Vagina (tissue), 2 donors: ENCODE results near the gene KLRC1.

Experiments used
- POLR2AphosphoS5 ChIP-seq, 2 donors: sonication (generic); formaldehyde crosslinking; IDR thresholded peaks; one replicate each; pipeline ENCODE4 v1.9.0; 2017; ENCODE audit warnings: antibody characterized with exemption in 2 of 2, mild to moderate bottlenecking in 2 of 2, low read depth in 1 of 2; ENCODE audit not compliant: insufficient read depth in 1 of 2
- TF ChIP-seq, protein P1 (sequence below), 3 experiments: fragments of 450-650 bp in 2 of 3; fragments of 200-600 bp in 1 of 3; sonication (generic) in 1 of 3; IDR thresholded peaks; one replicate each; pipeline ENCODE4 v1.5.1; 2017 to 2019; ENCODE audit warnings: antibody characterized with exemption in 3 of 3, mild to moderate bottlenecking in 2 of 3, moderate library complexity in 2 of 3

DNA sequence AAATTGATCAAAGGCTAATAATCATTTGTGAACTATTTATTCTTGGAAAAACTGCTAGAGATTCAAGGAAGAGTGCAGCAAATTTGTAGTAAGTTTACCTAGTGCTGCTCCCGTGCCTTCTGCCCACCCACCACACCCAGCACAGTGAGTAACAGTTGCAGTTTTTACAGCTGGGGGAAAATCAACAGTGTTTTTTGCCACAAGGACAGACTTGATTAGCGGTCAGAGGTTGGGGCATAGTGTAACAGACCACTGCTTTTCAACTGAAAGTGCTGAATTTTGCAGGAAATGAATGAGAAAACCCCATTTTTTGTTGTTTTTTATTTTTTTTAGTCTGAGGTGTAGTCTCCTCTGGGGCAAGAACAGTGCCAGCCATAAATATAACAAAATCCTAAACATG, 55.9 kb downstream of the KLRC1 start:
- TF ChIP-seq, protein P1, sequence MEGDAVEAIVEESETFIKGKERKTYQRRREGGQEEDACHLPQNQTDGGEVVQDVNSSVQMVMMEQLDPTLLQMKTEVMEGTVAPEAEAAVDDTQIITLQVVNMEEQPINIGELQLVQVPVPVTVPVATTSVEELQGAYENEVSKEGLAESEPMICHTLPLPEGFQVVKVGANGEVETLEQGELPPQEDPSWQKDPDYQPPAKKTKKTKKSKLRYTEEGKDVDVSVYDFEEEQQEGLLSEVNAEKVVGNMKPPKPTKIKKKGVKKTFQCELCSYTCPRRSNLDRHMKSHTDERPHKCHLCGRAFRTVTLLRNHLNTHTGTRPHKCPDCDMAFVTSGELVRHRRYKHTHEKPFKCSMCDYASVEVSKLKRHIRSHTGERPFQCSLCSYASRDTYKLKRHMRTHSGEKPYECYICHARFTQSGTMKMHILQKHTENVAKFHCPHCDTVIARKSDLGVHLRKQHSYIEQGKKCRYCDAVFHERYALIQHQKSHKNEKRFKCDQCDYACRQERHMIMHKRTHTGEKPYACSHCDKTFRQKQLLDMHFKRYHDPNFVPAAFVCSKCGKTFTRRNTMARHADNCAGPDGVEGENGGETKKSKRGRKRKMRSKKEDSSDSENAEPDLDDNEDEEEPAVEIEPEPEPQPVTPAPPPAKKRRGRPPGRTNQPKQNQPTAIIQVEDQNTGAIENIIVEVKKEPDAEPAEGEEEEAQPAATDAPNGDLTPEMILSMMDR (IDR thresholded peaks at IDR 0.05), result no peak
- no peak for TF ChIP-seq POLR2AphosphoS5 (IDR thresholded peaks at IDR 0.05; ENCODE audit: insufficient read depth in 1 of 2, low read depth in 1 of 2)
